ENCODE measurements around the gene GPAT2.
"Not testable (repeated sequence)": the region's sequence is repeated elsewhere in the genome, so short reads cannot be mapped to it uniquely, and the experiment has no call there.

GPAT2 gene

DNA sequence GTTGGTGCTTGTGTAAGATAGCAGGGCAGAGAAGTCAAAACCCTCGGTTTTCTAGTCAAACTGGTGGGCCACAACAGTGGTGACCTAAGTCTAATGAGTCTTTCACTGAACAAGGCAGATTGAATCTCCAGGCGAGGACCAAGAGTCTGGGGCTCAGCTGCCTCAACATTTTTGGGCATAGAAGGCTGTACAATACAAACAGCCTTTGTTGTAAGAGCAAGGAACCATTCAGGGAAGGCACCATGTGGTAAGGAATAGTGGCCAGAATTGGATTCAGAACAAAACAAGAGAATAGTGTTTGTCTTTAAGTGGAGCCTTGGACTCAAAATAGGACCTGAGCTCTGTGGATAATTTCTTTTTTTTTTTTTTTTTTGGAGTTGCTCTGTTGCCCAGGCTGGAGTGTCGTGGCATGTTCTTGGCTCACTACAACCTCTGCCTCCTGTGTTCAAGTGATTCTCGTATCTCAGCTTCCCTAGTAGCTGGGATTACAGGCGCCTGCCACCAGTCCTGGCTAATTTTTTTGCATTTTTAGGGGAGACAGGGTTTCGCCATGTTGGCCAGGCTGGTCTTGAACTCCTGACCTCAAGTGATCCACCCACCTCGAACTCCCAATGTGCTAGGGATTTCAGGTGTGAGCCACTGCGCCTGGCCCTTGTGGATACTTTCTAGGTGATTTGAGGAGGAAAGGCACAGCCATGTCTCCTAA is 22.5 kb downstream of the GPAT2 start:
- DNase-seq (ENCODE audit: low read depth in 2 of 2); H3K4me3 ChIP-seq (replicated peaks in 1 of 2; ENCODE audit: low read depth in 2 of 2, low read length in 2 of 2): not testable (repeated sequence)

- peak; percentile 15 to 24 for DNase-seq (ENCODE audit: low read depth in 2 of 2)
- TF ChIP-seq CTCF (IDR thresholded peaks at IDR 0.05; ENCODE audit: low read depth, low read length) = peak; percentile 32
- H3K4me3 ChIP-seq (replicated peaks in 1 of 2; ENCODE audit: low read depth in 2 of 2, low read length in 2 of 2) = not testable (repeated sequence)
Observed at GRCh38 chr2:96011129-96011455, 23.6 kb downstream of the GPAT2 start.

- H3K4me3 ChIP-seq (replicated peaks in 1 of 2; ENCODE audit: low read depth in 2 of 2, low read length in 2 of 2) = peak overlapping the region; percentile 35 to 44
- DNase-seq (ENCODE audit: low read depth in 2 of 2) = peak; percentile 74 to 75
Observed at GRCh38 chr2:96010320-96011128, 24.2 kb downstream of the GPAT2 start.

GRCh38 chr2:96009833-96010232 is 24.9 kb downstream of the GPAT2 start:
- peak overlapping the region; percentile 35 to 44 for H3K4me3 ChIP-seq (replicated peaks in 1 of 2; ENCODE audit: low read depth in 2 of 2, low read length in 2 of 2)
- not testable (repeated sequence) for DNase-seq (ENCODE audit: low read depth in 2 of 2)

GRCh38 chr2:96008051-96008450 is 26.7 kb downstream of the GPAT2 start:
- DNase-seq (ENCODE audit: low read depth in 2 of 2); H3K4me3 ChIP-seq (replicated peaks in 1 of 2; ENCODE audit: low read depth in 2 of 2, low read length in 2 of 2): not testable (repeated sequence)

DNA sequence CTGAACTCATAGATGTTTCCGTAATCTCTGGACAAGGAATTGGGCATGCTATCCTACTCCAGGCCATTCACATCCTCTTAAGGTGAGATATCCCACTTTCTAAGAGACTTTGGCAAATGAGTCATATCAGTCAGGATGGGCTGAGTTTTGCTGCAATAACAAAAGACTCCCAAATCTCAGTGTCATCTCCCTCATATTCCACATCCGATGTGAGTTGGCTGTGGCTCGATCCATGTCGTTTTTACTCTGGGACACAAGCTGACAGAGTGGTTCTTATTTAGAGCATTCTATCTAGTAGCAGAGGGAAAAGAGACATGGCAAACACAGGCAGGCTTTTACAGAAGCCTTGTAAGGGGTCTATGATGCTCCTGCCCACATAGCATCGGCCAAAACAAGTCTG is 28.5 kb downstream of the GPAT2 start:
- not testable (repeated sequence) for H3K4me3 ChIP-seq (replicated peaks in 1 of 2; ENCODE audit: low read depth in 2 of 2, low read length in 2 of 2); DNase-seq (ENCODE audit: low read depth in 2 of 2)

DNA sequence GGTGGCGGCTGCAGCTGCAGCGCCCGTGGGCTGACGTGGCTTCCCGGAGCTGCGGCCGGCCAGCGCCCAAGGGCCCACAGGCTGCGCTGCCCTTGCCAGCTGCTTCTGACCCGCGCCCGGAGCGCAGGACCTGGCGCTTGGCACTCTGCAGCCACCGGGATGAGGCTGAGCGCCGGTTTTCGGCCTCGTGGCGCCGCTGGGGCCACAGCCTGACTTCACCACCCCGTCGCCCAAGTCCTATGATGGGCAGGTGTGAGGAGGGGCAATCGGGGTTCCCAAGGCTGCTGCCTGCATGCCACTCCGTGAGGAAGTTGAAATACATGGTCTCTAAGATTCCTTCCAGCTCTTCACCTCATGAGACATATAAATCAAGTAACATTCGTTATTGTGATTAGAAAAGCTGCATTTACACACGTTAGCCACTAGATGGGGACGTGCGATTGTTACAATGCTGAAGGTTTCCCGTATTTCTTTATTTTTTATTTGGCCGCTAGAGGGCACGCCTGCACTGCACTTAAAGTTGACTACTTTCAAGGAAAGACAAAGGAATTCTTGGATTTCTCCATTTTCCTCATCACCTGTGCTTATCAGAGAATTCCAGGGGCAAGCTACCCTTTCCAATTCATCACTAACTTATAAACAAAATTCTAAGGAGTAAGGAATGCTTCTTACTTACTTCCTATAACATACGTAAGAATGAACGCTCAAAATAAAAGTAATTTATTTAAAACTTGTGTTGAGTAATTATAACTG is 42.0 kb downstream of the GPAT2 start:
- peak; percentile 55 for TF ChIP-seq CTCF (IDR thresholded peaks at IDR 0.05; ENCODE audit: low read depth, low read length)
- peak; percentile 53 to 63 for DNase-seq (ENCODE audit: low read depth in 2 of 2)
- H3K4me3 ChIP-seq (replicated peaks in 1 of 2; ENCODE audit: low read depth in 2 of 2, low read length in 2 of 2) = peak overlapping the region; percentile 56 to 60

- not testable (repeated sequence) for DNase-seq (ENCODE audit: low read depth in 2 of 2)
- H3K4me3 ChIP-seq (replicated peaks in 1 of 2; ENCODE audit: low read depth in 2 of 2, low read length in 2 of 2) = peak overlapping the region; percentile 56 to 60
Observed at GRCh38 chr2:95992102-95992501, 42.6 kb downstream of the GPAT2 start.

GRCh38 chr2:95991351-95992094 is 43.2 kb downstream of the GPAT2 start, which contains the start of gene ANKRD36C:
Gene ANKRD36C, minus strand, starts transcription at chr2:95991824. Its CDS starts 116 bp downstream, at chr2:95991708.
- DNase-seq (ENCODE audit: low read depth in 2 of 2) = peak; percentile 35 to 46
- peak within 1 kb of the TSS; percentile 61 to 79 for H3K4me3 ChIP-seq (replicated peaks in 1 of 2; ENCODE audit: low read depth in 2 of 2, low read length in 2 of 2)

GRCh38 chr2:95990884-95991283 is 43.8 kb downstream of the GPAT2 start:
- peak overlapping the region; percentile 38 to 50 for H3K4me3 ChIP-seq (replicated peaks in 1 of 2; ENCODE audit: low read depth in 2 of 2, low read length in 2 of 2)
- DNase-seq (ENCODE audit: low read depth in 2 of 2) = not testable (repeated sequence)

Measured in cardiac fibroblast (primary cell).